GM04503 (cell line): ENCODE measurements around the gene CTAGE1.
"Not testable (repeated sequence)": the region's sequence is repeated elsewhere in the genome, so short reads cannot be mapped to it uniquely, and the experiment has no call there.

Experiments
- DNase-seq: peaks from one replicate; pipeline ENCODE4 v3.0.0-alpha.2; 2012; ENCODE audit warnings: low read depth

CTAGE1 gene, protein sequence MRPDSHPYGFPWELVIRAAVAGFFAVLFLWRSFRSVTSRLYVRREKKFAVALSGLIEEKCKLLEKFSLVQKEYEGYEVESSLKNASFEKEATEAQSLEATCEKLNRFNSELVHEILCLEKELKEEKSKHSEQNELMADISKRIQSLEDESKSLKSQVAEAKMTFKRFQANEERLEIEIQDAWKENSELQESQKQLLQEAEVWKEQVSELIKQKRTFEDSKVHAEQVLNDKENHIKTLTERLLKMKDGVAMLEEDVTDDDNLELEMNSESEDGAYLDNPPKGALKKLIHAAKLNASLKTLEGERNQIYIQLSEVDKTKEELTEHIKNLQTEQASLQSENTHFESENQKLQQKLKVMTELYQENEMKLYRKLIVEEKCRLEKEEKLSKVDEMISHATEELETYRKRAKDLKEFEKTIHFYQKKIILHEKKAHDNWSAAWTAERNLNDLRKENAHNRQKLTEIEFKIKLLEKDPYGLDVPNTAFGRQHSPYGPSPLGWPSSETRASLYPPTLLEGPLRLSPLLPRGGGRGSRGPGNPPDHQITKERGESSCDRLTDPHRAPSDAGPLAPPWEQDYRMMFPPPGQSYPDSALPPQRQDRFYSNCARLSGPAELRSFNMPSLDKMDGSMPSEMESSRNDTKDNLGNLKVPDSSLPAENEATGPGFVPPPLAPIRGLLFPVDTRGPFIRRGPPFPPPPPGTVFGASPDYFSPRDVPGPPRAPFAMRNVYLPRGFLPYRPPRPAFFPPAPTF

GRCh38 chr18:22417496-22418188, at the start of gene CTAGE1:
Gene CTAGE1 (minus strand): TSS chr18:22417915. CDS start chr18:22417811, 104 bp downstream.
- no peak for DNase-seq

DNA sequence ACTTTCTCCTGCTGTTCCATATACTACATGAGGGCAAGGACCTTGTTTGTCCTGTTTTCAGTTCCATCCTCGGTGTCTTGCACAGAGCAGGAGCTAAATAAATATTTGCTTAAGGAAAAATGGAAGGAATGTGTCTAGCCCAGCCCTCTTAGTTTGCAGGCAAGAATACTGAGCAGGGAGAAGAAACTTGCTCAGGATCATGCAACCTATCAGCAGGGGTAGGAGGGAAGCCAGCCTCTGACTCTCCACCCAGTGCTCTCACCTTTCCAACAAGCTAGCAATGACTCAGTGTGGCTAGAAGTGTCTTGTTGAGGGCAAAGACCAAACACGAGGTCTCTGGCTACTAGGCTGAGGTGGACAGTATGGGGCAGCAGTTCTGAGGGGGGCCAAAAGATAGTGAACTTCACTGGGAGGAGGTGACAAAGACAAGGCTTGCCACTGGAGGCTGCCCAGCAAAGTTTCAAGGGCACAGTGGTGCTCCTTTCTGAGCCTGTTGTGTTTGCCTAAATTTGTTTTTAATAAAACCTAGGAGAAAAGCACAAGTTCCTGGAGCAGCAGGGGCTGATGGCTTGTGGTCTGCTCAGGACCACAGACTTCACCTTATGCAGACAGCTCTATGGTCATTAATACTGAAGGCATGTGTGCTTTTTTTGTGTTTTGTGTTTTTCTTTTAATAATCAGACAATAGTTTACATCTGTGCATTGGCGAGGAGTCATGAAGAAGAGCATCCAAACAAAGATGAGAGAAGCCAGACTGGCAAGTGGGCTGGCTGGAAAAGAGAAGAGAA, 49.1 kb upstream of the CTAGE1 start:
- peak; percentile 71 for DNase-seq

GRCh38 chr18:22465859-22466457, 48.2 kb upstream of the CTAGE1 start:
- peak; percentile 90 for DNase-seq

DNA sequence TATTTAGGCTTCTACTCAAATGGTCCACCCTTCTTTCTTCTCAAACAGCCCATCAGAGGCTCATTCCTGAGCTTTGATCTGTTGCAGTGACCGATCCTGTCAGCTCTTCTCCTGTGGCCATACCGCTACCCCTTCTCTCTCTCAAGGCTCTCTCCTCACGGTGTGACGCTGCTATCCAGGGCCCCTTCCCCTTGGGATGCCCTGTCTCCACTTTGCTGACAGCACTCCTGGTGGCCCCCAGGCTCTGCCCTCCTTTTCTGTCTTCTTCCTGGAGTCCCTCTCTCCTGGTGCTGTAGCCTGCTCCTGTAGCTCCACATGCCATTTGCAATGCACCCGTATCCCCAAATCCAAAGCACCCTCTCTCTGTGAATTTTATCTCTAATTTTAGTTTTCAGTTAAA, 45.4 kb upstream of the CTAGE1 start:
- DNase-seq, result no peak

- DNase-seq, result no peak
Observed at GRCh38 chr18:22459491-22459890, 41.8 kb upstream of the CTAGE1 start.

GRCh38 chr18:22457524-22457923, 39.8 kb upstream of the CTAGE1 start:
- no peak for DNase-seq

DNA sequence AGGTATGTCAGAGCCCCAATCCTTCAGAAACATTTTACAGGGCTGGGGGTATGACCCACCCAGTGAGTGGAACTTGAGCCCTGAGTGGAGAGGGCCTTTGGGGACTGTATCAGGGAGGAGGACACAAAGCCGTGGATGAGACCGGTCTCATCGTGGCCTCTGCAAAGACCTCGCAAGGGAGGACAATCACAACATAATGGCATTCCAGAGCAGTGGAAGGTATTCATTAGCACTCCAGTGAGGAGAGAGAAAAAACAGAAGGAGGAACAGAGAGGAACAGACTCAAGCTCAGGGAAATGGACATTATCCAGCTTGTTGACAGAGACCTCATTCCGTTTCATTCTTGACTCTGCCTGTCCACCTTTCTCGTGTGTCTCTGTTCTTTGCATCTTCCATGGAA, 38.8 kb upstream of the CTAGE1 start:
- no peak for DNase-seq

GRCh38 chr18:22456116-22456480, 38.4 kb upstream of the CTAGE1 start:
- DNase-seq, result no peak

DNA sequence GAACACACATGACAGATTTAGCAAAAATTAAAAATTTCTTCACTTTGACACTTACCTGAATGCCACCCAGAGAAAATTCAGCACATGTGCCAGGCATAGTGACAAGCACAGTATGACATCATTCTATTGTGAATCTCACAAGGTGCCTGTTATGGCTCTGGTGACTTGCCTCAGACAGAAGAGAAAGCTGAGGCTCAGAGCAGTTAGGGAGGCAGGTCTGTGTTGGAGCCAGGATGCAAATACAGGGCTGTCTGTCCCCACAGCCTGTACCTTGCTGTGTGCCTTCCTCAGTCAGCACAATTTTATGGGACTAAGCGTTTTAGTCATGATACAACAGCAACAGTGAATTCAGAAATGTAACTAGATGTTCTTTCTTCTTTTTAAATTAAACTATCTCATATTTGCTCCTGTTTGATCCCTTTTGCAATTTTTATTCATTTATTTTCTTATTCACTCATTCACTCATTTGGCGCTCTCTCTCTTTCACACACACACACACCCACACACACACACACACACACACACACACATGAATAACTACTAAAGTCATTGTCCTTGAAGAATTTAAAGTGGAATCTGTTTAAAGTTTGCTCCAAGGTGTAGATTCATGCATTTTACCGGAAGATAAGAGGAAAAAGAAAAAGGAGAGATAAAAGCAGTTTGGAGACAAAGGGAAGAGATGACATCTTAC, 37.9 kb upstream of the CTAGE1 start:
- DNase-seq, result no peak

GRCh38 chr18:22453315-22453714, 35.6 kb upstream of the CTAGE1 start:
- no peak for DNase-seq

DNA sequence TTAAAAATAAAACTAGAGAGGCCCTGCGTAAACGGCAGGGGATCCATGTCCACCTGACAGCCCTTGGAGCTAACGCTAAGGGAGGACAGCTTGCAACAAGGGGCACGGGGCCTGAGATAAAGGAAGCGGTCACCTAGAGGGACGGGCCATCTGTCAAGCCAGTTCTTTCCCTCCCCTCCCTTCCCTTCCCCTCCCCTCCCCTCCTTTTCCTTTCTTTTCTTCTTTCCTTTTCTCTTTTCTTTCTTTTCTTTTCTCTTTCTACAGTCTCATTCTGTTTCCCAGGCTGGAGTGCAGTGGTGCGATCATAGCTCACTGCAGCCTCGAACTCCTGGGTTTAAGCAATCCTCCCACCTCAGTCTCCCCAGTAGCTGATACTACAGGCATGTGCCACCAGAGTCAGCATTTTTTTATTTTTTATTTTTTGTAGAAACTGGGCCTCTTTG, 34.5 kb upstream of the CTAGE1 start:
- DNase-seq, result no peak

DNA sequence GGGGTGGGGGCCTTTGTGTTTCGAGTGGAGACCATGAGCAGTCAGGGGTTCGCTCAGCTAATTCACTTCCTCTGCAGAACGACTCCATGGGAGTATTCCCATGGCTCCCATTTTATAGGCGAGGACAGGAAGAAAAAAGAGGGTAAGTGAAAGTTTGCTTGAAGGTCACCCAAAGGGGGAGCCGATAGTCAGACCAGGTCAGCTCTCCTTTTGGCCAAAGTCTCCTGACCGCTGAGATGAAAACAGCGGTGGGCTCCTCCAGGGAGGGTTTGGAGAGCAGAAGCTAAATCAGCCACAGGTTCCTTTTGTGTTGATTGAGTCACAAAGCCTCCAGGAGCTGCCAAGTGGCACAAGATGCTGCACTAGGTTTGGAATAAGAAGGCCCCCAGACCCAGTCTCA, 34.1 kb upstream of the CTAGE1 start:
- no peak for DNase-seq

GRCh38 chr18:22450766-22451165, 33.1 kb upstream of the CTAGE1 start:
- not testable (repeated sequence) for DNase-seq

DNA sequence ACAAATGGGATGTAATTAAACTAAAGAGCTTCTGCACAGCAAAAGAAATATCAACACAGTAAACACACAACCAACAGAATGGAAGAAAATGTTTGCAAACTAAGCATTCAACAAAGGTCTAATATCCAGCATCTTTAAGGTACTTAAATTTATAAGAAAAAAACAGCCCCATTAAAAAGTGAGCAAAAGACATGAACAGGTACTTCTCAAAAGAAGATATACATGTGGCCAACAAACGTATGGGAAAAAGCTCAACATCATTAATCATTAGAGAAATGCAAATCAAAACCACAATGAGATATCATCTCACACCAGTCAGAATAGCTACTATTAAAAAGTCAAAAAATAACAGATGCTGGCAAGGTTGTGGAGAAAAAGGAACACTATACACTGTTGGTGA, 32.6 kb upstream of the CTAGE1 start:
- DNase-seq, result not testable (repeated sequence)

DNA sequence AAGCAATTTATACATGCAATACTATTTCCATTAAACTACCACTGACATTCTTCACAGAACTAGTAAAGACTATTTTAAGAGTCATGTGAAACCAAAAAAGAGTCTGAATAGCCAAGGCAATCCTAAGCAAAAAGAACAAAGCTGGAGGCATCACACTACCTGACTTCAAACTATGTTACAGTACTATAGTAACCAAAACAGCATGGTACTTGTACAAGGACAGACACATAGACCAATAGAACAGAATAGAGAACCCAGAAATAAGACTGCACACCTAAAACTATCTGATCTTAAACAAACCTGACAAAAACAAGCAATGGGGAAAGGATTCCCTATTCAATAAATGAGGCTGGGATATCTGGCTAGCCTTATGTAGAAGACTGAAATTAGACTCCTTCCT, 32.0 kb upstream of the CTAGE1 start:
- DNase-seq, result not testable (repeated sequence)

- no peak for DNase-seq
Observed at GRCh38 chr18:22448238-22448637, 30.5 kb upstream of the CTAGE1 start.

DNA sequence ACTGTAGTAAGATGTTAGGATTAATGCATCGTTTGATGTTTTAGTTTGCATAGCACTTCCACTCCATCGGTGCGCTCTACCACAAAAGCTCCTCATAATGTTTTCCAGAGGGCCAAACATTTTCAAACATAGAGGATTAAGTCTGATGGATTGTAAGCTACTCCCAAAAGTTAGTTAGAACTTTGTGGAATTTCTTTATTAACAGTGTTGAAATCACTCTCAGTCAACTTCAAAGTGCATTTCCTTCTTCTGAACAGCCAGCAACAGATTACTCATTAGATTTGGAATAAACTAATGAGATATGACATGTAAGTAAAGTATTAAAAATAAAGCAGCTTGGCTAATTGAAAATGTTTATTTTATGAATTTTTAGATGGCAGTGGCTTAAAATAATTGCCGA, 30.1 kb upstream of the CTAGE1 start:
- DNase-seq, result no peak

- DNase-seq, result no peak
Observed at GRCh38 chr18:22446911-22447310, 29.2 kb upstream of the CTAGE1 start.

- no peak for DNase-seq
Observed at GRCh38 chr18:22446325-22446724, 28.6 kb upstream of the CTAGE1 start.

- DNase-seq, result no peak
Observed at GRCh38 chr18:22441638-22442037, 23.9 kb upstream of the CTAGE1 start.

DNA sequence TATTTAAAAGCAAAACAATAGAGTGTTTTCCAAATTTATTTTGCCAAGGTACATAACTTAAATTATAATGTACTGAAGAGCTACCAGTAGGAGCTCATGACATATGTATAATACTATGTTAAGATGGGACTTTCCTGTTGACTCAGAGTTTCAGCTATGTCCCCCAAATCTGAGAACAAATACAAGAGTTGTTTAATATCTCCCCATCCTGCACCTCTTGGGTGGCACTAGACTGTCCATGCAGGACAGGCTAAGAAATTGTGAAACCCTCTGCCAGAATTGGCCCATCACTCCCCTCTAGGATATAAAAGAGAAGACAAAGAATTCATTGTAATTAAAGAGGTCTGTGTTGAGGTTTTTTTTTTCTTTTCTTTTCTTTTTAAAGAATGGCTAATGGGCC, 21.7 kb upstream of the CTAGE1 start:
- no peak for DNase-seq
